ENCODE results near the gene GNA12.

Gene GNA12

DNA sequence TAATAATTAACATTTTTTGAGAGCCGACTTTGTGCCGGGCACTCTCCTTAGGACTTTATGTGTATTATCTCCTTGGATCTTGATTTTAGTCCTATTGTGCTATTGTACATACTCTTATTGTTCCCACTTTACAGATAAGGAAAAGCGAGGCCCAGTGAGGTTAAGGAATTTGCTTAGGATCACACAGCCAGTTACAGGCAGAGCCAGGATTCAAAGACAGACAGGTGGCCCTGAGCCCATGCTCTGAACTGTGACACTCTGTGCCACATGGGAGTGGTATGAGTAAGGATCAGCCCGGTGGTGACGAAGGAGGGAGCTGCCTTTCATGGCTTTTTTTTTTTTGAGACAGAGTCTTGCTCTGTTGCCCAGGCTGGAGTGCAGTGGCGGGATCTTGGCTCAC is 15.8 kb upstream of the GNA12 start:
- no peak for TF ChIP-seq POLR2AphosphoS5 (IDR thresholded peaks at IDR 0.05; ENCODE audit: low read depth, low read length)
- no peak for TF ChIP-seq TAF1 (IDR thresholded peaks at IDR 0.05; ENCODE audit: borderline replicate concordance, insufficient read depth, low read length)
- TF ChIP-seq FOXP2 (optimal IDR thresholded peaks at IDR 0.05; ENCODE audit: borderline replicate concordance, extremely low read depth, extremely low read length, insufficient read depth) = no peak
- no peak for TF ChIP-seq SIN3A (IDR thresholded peaks at IDR 0.05; ENCODE audit: borderline replicate concordance, insufficient read depth, low read length)
- TF ChIP-seq, protein P1, sequence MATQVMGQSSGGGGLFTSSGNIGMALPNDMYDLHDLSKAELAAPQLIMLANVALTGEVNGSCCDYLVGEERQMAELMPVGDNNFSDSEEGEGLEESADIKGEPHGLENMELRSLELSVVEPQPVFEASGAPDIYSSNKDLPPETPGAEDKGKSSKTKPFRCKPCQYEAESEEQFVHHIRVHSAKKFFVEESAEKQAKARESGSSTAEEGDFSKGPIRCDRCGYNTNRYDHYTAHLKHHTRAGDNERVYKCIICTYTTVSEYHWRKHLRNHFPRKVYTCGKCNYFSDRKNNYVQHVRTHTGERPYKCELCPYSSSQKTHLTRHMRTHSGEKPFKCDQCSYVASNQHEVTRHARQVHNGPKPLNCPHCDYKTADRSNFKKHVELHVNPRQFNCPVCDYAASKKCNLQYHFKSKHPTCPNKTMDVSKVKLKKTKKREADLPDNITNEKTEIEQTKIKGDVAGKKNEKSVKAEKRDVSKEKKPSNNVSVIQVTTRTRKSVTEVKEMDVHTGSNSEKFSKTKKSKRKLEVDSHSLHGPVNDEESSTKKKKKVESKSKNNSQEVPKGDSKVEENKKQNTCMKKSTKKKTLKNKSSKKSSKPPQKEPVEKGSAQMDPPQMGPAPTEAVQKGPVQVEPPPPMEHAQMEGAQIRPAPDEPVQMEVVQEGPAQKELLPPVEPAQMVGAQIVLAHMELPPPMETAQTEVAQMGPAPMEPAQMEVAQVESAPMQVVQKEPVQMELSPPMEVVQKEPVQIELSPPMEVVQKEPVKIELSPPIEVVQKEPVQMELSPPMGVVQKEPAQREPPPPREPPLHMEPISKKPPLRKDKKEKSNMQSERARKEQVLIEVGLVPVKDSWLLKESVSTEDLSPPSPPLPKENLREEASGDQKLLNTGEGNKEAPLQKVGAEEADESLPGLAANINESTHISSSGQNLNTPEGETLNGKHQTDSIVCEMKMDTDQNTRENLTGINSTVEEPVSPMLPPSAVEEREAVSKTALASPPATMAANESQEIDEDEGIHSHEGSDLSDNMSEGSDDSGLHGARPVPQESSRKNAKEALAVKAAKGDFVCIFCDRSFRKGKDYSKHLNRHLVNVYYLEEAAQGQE (IDR thresholded peaks at IDR 0.05; ENCODE audit: insufficient read depth in 1 of 2, low read depth in 2 of 2, low read length in 2 of 2) = no peak

DNA sequence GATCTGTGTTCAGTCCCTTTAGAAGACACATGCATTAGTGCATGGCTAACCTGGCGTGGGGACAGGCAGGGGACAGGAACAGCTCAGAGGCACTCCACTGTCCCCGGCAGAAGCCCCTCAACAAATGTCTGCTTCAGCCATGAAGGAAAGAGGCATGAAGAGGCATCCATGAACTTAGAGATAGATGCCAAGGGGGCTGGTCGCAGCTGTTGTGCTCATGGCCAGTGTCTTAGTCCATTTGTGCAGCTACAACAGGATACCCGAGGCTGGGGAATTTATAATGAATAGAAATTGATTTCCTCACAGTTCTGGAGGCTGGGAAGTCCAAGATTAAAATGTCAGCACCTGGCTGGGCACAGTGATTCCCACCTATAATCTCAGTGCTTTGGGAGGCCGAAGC is 14.5 kb upstream of the GNA12 start:
- TF ChIP-seq FOXP2 (optimal IDR thresholded peaks at IDR 0.05; ENCODE audit: borderline replicate concordance, extremely low read depth, extremely low read length, insufficient read depth) (no peak), POLR2AphosphoS5 (IDR thresholded peaks at IDR 0.05; ENCODE audit: low read depth, low read length) (no peak), SIN3A (IDR thresholded peaks at IDR 0.05; ENCODE audit: borderline replicate concordance, insufficient read depth, low read length) (no peak), TAF1 (IDR thresholded peaks at IDR 0.05; ENCODE audit: borderline replicate concordance, insufficient read depth, low read length) (no peak)
- TF ChIP-seq, protein P1 (IDR thresholded peaks at IDR 0.05; ENCODE audit: insufficient read depth in 1 of 2, low read depth in 2 of 2, low read length in 2 of 2) = no peak

DNA sequence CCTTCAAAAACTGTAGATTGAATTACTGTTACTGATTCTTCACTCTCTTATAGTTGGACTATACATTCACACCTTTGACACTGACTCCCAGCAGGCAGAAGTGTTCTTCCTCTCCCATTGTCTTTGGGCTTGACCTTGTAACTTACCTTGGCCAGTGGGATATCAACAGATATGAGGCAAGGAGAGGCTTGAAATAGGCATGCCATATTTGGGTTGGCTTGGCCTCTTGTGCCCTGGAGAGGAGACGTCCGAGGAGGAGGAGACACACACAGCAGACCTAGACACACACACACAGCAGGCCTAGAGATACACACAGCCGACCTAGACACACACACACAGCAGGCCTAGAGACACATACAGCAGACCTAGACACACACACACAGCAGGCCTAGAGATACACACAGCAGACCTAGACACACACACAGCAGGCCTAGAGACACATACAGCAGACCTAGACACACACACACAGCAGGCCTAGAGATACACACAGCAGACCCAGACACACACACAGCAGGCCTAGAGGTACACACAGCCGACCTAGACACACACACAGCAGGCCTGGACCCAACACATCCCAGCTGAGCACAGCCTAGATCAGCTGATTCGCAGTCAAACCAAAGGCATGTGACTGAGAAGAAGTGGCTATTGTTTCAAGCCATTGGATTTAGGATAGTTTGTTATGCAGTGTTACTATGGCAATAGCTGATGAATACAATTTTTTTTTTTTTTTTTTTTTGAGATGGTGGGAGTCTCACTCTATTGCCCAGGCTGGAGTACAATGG is 12.5 kb upstream of the GNA12 start:
- TF ChIP-seq FOXP2 (optimal IDR thresholded peaks at IDR 0.05; ENCODE audit: borderline replicate concordance, extremely low read depth, extremely low read length, insufficient read depth) (no peak), SIN3A (IDR thresholded peaks at IDR 0.05; ENCODE audit: borderline replicate concordance, insufficient read depth, low read length) (no peak), TAF1 (IDR thresholded peaks at IDR 0.05; ENCODE audit: borderline replicate concordance, insufficient read depth, low read length) (no peak), POLR2AphosphoS5 (IDR thresholded peaks at IDR 0.05; ENCODE audit: low read depth, low read length) (no peak)
- TF ChIP-seq, protein P1 (IDR thresholded peaks at IDR 0.05; ENCODE audit: insufficient read depth in 1 of 2, low read depth in 2 of 2, low read length in 2 of 2) = no peak

DNA sequence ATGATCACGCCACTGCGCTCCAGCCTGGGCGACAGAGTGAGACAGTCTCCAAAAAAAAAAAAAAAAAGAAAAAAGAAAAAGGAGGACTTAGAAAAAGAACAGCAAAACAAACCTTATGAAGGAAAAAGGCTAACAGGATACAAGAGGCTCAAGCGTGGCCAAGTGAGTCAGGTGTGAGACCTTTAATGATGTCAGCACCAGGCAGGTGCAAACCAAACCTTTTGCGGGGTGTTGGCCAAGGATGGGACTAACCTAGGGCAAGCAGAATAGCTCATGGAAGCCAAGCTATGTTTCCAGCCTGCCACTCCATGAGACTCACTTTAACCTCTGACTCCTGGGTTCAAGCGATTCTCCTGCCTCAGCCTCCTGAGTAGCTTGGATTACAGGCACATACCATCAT is 11.3 kb upstream of the GNA12 start:
- TF ChIP-seq SIN3A (IDR thresholded peaks at IDR 0.05; ENCODE audit: borderline replicate concordance, insufficient read depth, low read length) (no peak), TAF1 (IDR thresholded peaks at IDR 0.05; ENCODE audit: borderline replicate concordance, insufficient read depth, low read length) (no peak), POLR2AphosphoS5 (IDR thresholded peaks at IDR 0.05; ENCODE audit: low read depth, low read length) (no peak)

DNA sequence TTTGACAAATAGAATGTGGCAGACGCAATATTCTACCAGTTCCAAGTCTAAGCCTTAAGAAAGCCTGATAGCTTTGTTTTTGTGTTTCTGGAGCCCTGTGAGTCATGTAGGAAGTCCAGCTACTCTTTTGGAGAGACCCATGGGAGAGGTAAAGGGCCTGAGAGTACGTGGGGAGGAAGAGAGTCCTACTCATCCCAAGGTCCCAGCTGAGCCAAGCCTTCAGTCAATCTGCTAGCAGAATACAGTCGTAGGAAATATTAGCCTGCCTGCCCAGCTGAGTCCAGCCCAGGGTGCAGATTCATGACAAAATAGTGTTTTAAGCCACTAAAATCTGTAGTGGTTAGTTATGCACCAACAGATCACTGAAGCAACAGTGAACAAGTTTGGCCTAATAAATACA is 9.0 kb upstream of the GNA12 start:
- TF ChIP-seq POLR2AphosphoS5 (IDR thresholded peaks at IDR 0.05; ENCODE audit: low read depth, low read length) = no peak
- TF ChIP-seq SIN3A (IDR thresholded peaks at IDR 0.05; ENCODE audit: borderline replicate concordance, insufficient read depth, low read length) = no peak
- no peak for TF ChIP-seq TAF1 (IDR thresholded peaks at IDR 0.05; ENCODE audit: borderline replicate concordance, insufficient read depth, low read length)
- TF ChIP-seq, protein P1 (IDR thresholded peaks at IDR 0.05; ENCODE audit: insufficient read depth in 1 of 2, low read depth in 2 of 2, low read length in 2 of 2) = no peak
- no peak for TF ChIP-seq FOXP2 (optimal IDR thresholded peaks at IDR 0.05; ENCODE audit: borderline replicate concordance, extremely low read depth, extremely low read length, insufficient read depth)

All from PFSK-1 (cell line).